Right hindlimb (tissue), 1 donor: ENCODE measurements around the gene KATNB1.
"Not testable (repeated sequence)": the region's sequence is repeated elsewhere in the genome, so short reads cannot be mapped to it uniquely, and the experiment has no call there.

Experiments used
- DNase-seq: peaks from one replicate; pipeline ENCODE4 v3.0.0-alpha.2; 2018

The KATNB1 gene

GRCh38 chr16:57703416-57704010 is 32.1 kb upstream of the KATNB1 start:
- DNase-seq, result no peak

GRCh38 chr16:57704011-57704904 is 31.3 kb upstream of the KATNB1 start:
- DNase-seq, result no peak

- DNase-seq, result no peak
Measured at GRCh38 chr16:57704905-57705852, 30.4 kb upstream of the KATNB1 start.

DNA sequence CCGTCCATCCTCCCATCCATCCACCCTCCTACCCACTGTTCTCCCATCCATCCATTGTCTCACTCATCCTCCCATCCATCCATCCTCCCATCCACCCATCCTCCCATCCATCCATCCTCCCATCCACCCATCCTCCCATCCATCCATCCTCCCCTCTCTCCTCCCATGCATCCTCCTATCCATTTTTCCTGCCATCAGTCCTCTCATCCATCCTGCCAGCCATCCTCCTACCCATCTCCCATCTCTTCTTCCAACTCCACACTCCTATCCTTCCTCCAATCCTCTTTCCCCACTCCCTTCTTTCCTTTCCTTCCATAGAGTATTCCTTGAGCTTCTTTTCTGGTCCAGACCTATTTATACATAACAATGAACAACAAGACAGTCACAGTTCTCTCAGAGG is 28.9 kb upstream of the KATNB1 start:
- no peak for DNase-seq

GRCh38 chr16:57707331-57707730 is 28.2 kb upstream of the KATNB1 start:
- DNase-seq, result no peak

DNA sequence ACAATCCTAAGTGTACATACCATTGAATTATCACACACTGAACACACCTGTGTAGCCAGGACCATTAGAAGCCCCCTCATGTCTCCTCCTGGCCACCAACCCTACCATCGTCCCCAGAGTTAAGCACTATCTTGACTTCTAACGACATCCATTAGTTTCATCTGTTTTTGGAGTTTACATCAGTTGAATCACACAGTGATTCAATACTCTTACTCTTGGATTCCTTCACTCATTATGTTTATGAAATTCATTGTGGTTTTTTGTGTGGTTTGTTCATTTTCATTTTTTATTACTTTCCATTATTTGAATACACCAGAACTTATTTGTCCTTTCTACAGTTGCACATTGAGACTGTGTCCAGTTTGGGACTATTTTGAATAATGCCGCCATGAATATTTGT is 27.4 kb upstream of the KATNB1 start:
- DNase-seq, result no peak

GRCh38 chr16:57709663-57710062 is 25.9 kb upstream of the KATNB1 start:
- DNase-seq, result no peak

GRCh38 chr16:57711346-57711745 is 24.2 kb upstream of the KATNB1 start:
- no peak for DNase-seq

DNA sequence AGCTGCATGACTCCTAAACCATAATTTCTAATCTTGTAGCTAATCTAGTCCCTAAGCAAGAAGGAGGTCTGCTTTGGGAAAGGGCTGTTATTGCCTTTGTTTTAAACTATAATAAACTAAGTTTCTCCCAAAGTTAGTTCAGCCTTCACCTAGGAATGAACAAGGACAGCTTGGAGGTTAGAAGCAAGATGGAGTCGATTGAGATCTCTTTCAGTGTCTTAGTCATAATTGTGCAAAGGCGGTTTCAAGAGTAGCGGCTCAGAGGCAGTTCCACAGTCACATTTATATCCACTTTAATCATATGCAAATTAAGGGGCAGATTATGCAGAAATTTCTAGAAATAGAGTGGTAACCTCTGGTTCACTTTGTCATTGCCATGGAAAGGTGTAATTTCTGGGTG is 23.6 kb upstream of the KATNB1 start:
- no peak for DNase-seq

DNA sequence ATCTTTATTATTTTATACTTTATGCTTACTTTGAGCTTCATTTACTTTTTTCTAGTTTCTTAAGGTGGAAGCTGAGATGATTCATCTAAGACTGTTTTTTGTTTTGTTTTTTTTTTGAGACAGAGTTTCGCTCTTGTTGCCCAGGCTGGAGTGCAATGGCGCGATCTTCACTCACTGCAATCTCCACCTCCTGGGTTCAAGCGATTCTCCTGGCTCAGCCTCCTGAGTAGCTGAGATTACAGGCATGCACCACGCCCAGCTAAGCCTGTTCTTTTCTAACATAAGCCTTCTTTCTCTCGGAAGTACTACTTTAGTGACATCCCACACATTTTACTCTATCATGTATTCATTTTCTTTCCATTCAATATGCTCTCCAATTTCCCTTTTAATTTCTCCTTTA is 23.0 kb upstream of the KATNB1 start:
- DNase-seq, result not testable (repeated sequence)

DNA sequence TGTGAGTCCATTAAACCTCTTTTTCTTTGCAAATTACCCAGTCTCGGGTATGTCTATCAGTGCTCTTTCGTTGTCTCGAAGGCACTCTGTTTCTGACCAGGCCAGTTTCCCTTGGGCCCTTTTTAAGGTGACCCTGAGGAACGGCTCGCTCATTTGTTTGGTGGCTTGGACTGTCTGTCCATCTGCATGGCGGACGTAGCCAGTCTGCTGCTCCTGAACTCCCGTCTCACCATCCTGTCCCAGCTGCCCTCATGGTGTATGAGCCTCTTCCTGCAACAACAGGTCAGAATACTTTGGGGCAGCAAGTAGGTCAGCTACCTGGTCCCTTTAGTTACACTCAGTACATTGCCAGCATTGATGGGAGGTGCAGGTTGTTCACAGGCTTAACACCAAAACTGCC is 22.0 kb upstream of the KATNB1 start:
- DNase-seq, result no peak

DNA sequence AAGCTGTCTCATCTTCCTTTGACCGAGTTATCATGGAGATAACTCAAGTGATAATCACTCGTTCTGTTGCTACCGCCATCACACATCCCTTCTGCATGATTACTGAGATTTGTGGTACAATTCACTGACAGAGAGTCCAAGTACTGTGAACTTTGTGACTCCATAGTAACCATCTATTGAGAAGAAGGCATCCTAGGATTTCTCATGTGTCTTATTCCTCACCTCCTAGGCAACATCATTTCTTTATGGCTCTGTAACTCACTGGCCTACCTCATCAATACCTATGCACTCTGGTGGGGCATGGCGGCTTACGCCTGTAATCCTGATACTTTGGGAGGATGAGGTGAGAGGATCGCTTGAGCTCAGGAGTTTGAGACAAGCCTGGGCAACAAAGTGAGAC is 21.5 kb upstream of the KATNB1 start:
- DNase-seq, result no peak

- DNase-seq, result no peak
Measured at GRCh38 chr16:57720142-57720575, 15.4 kb upstream of the KATNB1 start.

DNA sequence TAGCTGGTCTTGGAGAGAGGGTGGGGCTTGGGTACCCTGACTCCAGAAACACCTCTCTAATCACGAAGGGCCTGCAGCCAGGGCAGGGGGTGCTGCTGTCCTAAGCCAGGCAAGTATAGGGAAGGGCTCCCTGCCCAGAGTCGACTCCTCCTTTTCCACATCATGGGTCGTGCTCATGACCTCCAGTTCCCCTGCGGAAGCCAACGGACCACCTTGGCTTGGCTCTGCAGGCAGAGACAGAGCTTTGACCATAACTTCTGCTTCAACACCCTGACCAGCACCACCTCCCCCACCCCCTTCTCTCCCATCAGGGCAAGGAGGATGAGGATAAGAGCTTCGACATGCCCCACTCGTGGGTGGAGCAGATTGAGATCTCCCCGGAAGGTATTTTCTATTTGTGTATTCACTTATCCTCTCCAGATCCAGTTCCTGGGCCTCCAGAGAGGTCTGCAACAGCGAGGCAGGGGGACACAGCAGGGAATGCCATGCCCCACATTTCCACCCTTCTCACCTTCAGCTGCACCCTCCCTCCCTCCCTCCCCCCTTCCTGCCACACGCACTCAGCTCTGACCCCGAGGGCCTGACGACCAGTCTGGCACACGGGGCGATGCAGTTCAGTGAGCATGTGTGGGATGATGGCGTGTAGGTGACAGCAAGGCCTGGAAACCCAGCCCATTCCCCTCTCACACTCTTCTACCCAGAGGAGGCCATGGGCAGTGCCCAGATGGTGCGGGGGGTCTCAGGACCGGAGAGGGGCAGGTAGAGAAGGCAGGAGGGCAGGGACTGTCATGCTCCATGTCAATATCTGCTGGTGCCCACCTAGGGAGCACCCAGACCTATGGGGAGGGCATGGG is 14.0 kb upstream of the KATNB1 start:
- DNase-seq, result no peak

- DNase-seq, result no peak
Measured at GRCh38 chr16:57722210-57722499, 13.4 kb upstream of the KATNB1 start.

DNA sequence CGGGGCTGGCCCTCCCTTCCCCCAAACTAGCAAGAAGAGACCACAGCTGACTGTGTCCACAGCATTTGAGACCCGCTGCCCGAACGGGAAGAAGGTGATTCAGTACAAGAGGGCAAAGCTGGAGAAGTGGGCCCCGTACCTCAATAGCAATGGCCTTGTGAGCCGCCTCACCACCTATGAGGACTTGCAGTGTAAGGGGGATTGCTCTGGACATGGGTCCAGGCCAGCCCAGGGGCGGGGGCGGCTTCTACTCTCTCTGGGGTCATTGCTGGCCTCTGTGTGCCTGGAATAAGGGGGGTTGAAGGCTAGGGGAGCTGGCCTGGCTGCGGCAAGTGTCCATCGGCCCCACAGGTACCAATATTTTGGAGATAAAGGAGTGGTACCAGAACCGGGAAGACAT is 12.9 kb upstream of the KATNB1 start:
- no peak for DNase-seq

- no peak for DNase-seq
Measured at GRCh38 chr16:57723170-57723569, 12.4 kb upstream of the KATNB1 start.

- DNase-seq, result no peak
Measured at GRCh38 chr16:57724531-57724930, 11.0 kb upstream of the KATNB1 start.

DNA sequence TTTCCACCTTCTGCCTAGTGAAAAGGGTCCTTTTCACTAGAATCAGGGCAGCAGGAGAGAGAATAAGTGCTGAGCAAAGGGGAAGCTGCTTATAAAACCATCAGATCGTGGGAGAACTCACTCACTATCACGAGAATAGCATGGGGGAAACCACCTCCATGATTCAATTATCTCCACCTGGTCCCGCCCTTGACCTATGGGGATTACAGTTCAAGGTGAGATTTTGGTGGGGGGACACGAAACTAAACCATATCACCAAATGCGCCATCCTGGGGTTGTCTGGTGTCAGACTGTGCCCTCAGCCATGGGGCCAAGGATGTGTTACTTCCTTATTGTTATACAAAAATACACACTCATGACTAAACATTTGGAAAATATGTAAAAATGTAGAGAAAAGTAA is 10.4 kb upstream of the KATNB1 start:
- DNase-seq, result no peak

DNA sequence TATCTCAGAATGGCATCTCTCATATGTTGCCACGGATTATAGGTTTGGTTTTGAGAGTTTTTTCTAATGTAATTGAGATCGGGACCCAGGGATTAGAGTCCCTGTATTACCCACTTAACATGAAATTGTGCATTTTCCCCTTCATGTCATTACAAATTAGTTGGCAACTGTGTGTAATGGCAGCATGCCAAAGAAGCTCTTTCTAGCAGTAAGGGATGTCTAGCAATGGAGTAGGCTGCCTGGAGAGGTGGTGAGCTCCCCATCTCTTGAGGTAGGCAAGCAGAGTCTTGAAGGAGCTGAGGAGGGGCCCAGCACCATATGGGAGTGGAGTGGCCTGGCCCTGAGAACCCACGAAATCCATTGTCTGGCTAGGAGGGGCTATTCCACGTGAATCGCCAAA is 10.0 kb upstream of the KATNB1 start:
- no peak for DNase-seq

DNA sequence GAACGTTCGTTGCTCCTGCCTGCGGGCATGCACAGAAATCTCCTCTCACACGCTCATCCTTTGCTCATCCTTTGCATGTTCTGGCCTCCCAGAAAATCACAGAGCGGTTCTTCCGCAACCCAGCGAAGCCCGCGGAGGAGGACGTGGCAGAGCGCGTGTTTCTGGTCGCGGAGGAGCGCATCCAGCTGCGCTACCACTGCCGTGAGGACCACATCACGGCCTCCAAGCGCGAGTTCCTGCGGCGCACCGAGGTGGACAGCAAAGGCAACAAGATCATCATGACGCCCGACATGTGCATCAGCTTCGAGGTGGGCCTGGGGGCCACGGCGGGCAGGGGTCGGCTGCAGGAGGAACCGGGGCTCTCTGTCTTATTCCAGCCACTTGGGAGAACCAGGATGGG is 9.6 kb upstream of the KATNB1 start:
- DNase-seq, result no peak

GRCh38 chr16:57726433-57726947 is 9.1 kb upstream of the KATNB1 start:
- DNase-seq, result no peak
